Daoy (cell line): ENCODE measurements around the gene KRTAP9-1. TPM values are rescaled to one million over a fixed set of nuclear protein-coding genes. Genes with fewer than 3 reads are reported as not detected.
A peak's percentile ranks its signal among the peaks of the same experiment; 100 is the strongest.
"Not testable (repeated sequence)": the region's sequence is repeated elsewhere in the genome, so short reads cannot be mapped to it uniquely, and the experiment has no call there.

ENCODE experiments used
- DNase-seq: peaks from one replicate; pipeline ENCODE4 v3.0.0-alpha.2; 2015; ENCODE audit warnings: low read depth
- total RNA-seq: library from RNA; depleted of rRNA; stranded (reverse); fragments of >200 nt; shearing (Covaris generic); gene quantifications from 2 replicates; pipeline ENCODE4 v1.2.3, GENCODE V29; 2014; rRNA removed

Gene KRTAP9-1
- total RNA-seq, result not detected in 2 replicates

GRCh38 chr17:41189837-41190318 lies at the start of gene KRTAP9-1:
TSS of gene KRTAP9-1 (plus strand) at chr17:41189887. CDS start at chr17:41189887, 0 bp downstream.
- not testable (repeated sequence) for DNase-seq

GRCh38 chr17:41140360-41141131 lies 49.1 kb upstream of the KRTAP9-1 start, which contains the start of gene KRTAP4-6:
TSS of gene KRTAP4-6 (minus strand) at chr17:41140544. CDS start at chr17:41140487, 57 bp downstream.
- peak; percentile 46 for DNase-seq

DNA sequence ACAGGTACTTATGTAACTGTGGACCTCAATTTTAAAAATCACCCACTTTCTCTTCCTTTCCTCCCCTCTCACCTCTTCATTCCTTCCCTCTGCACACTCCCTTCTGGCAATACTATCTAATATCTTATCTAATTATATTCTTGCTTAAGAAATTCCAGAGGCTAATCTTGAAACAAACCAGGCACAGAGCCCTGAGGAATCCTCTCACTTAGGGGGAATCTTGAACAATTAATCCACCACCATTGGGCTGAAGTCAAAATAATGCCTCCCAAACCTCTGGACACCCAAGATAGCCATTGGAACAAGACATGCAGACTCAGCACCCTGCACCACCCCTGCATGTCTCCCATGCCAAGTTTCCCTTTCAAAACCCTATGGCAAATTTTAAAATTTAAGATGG lies 48.3 kb upstream of the KRTAP9-1 start:
- no peak for DNase-seq

DNA sequence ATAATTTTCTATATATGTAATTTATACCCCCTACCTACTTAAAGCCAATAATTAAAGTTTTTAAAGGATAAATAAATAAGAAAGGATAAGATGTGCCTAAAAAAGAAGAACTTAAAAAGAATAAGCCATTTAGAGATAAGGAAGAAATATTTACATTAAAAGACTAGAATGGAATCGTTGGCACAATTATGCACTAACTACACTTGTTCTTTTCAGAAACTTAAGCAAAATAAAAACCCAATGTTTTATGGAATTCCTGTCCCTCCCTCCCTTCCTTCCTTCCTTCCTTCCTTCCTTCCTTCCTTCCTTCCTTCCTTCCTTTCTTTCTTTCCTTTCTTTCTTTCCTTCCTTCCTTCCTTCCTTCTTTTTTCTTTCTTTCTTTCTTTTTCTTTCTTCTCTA lies 44.8 kb upstream of the KRTAP9-1 start:
- no peak for DNase-seq

DNA sequence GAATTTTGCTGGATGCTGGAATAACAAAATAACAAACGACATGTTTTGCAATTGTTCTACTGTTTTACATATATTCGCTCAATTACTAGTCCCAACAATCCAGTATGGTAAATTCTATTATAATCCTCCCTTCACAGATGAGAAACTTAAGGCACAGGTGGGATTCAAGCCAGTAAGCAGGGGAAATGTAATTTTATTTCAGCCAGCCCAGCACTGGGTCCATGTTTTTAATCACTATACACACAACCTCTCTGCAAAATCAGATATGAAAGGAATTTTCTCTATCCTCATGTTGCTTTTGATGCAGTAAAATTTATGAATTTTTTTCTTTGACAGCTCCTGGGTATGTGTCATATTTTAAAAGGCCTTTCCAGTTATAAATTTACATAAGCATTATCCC lies 44.4 kb upstream of the KRTAP9-1 start:
- no peak for DNase-seq

DNA sequence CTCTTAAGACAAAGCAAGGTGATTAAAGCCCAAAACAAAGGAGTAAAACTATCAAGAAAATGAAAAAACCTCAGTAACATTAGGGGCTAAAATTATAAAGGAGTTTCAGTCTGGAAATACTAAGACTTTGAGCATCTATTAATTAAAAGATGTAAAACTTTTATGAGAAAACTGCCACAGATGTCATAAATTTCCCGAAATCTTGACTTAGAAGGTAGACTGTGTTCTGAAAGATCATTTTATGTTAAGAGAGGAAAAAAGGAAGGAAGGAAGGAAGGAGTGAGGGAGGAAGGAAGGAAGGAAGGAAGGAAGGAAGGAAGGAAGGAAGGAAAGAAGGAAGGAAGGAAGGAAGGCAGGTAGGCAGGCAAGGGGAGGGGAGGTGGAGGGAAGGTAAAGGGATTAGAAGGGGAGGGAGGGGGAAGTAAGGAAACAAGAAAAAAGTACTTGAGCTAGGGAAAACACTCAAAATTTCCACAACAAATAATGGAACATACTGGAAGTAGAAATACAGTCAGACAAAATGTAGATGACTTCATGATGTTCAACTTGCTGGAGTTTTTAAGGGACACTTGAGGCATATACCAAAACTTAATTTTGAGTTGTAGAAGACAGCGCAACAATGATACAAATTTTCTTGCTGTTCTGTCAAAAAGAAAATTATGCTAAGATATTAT lies 42.0 kb upstream of the KRTAP9-1 start:
- no peak for DNase-seq

GRCh38 chr17:41148971-41149651 lies 40.6 kb upstream of the KRTAP9-1 start:
- DNase-seq, result not testable (repeated sequence)

DNA sequence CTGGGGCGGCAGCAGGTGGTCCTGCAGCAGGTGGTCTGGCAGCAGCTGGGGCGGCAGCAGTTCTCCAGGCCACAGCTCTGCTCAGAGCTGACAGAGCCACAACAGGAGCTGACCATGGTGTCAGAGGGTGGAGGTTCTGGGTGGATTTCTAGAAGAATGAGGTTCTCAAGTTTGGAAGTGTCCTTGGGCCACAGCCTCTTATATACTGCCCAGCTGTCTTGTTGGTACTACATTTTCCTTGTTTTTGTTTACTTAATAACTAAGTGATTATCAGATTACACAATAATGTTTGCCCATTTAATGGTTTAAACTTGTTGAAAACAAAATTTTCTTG lies 40.1 kb upstream of the KRTAP9-1 start, which contains the start of gene KRTAP4-5:
Gene KRTAP4-5 (minus strand): TSS at position 174 of the 334 bp plus-strand sequence. CDS start 58 bp downstream, at position 116.
- DNase-seq, result no peak

GRCh38 chr17:41150026-41150425 lies 39.7 kb upstream of the KRTAP9-1 start:
- DNase-seq, result no peak

GRCh38 chr17:41151525-41151924 lies 38.2 kb upstream of the KRTAP9-1 start:
- no peak for DNase-seq

- DNase-seq, result no peak
These were observed 35.8 kb upstream of the KRTAP9-1 start for GRCh38 chr17:41153856-41154255.

- DNase-seq, result not testable (repeated sequence)
These were observed 29.5 kb upstream of the KRTAP9-1 start for GRCh38 chr17:41160190-41160589.

- no peak for DNase-seq
These were observed 29.0 kb upstream of the KRTAP9-1 start, which contains the start of gene KRTAP4-4 for GRCh38 chr17:41160648-41161047. TSS of gene KRTAP4-4 (minus strand) at chr17:41160748. CDS start at chr17:41160691, 57 bp downstream.

DNA sequence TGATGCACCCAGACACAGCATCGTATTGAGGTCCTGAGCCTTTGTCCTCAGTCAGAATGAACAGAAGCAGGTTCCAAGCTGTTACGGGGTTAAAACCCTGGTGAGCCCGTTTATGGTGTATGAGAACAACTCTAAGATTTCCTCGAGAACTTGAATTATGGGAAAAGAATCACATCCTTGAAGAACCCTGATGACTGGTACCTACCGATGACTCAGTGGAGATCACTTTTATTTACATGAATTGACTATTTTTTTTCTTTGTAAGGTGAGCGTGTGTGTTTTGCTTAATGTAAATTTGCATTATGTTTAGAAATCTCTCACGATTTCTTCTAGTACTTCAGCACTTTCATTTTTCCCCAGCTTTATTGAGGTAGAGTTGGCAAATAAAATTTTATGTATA lies 25.9 kb upstream of the KRTAP9-1 start:
- DNase-seq, result no peak

DNA sequence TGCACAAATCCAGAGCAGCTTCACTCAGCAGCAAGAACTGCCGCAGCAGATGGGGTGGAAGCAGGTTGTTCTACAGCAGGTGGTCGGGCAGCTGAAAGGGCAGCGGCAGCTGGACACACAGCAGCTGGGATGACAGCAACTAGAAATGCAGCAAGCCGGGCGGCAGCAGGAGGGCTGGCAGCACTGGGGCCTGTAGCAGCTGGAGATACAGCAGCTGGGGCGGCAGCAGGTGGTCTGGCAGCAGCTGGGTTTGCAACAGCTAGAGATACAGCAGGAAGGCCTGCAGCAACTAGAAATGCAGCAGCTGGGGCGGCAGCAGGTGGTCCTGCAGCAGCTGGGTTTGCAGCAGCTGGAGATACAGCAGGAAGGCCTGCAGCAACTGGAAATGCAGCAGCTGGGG lies 22.1 kb upstream of the KRTAP9-1 start:
- DNase-seq, result no peak

DNA sequence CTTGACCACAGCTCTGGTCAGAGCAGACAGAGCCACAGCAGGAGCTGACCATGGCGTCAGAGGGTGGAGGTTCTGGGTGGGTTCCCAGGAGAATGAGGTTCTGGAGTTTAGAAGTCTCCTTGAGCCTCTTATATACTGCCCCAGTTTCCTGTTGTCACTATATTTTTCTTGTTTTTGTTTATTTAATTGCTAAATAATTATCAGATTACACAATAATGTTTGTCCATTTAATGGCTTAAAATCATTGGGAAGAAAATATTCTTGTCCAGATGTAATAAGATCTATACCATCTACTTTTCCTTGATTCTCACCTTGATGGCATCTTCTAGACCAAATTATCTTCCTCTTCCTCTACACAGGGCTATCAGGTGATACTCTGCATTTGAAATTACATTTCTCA lies 21.6 kb upstream of the KRTAP9-1 start, which contains the start of gene KRTAP4-3:
Gene KRTAP4-3 (minus strand): TSS at position 101 of the 400 bp plus-strand sequence. CDS start 49 bp downstream, at position 52.
- DNase-seq, result no peak

DNA sequence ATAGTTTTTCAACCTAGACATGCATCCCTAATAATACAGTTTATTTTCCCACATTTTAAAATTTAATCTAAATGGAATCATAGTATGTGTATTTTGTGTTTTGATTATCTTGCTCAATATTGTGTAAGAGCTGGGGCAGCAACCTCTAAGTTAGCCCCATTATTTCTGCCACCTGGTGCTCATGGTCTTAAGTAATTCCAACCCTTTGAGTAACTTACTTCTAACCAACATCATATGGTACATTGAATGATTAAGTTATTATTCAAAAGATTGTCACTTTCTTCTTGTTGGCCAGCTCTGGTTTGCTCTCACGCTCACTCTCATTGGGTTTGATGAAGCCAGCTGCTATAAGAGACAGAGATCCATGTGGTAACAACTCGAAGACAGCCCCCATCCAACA lies 17.8 kb upstream of the KRTAP9-1 start:
- no peak for DNase-seq

DNA sequence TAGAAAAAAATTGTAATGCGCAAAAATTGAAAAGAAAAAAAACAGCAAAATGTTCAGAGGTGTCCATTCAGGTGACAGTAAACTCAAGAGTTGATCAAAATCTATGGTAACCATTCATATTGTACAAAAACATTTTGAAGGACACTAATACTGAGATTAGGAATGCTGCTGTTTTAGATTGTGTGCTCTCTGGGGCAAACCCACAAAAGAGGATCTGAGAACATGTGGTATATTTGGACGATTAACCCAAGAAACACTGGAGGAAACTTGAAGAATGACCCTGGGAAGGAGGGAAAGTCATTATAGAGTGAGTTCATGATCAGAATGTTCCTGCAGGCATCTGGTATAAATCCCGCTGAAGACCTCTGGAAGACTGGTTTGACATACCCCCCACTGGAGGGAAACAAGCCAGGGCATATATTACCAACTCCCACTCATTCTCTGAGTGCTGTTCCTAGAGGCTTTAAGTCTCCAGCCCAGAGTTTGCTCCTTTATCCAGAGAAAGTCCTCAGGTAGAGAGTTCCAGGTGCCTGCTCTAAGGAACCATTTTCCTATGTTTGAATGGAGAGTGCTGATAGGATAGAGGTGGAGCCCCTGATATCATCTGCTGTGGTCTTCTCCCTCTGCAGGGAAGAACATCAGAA lies 12.8 kb upstream of the KRTAP9-1 start:
- no peak for DNase-seq

DNA sequence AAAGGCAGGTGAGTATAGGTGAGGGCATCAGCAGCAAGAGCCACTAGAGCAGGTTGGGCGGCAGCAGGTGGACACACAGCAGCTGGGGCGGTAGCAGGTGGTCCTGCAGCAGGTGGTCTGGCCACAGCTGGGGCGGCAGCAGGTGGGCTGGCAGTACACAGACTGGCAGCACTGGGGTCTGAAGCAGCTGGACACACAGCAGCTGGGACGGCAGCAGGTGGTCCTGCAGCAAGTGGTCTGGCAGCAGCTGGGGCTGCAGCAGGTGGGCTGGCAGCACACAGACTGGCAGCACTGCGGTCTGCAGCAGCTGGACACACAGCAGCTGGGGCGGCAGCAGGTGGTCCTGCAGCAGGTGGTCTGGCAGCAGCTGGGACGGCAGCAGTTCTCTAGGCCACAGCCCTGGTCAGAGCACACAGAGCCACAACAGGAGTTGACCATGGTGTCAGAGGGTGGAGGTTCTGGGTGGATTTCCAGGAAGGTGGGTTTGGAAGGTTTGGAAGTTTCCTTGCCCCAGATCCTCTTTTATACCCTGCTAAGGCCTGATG lies 11.9 kb upstream of the KRTAP9-1 start, which contains the start of gene KRTAP4-2:
Gene KRTAP4-2 (minus strand): TSS at position 495 of the 545 bp plus-strand sequence. CDS start 57 bp downstream, at position 438.
- no peak for DNase-seq

- peak; percentile 34 for DNase-seq
These were observed 11.3 kb upstream of the KRTAP9-1 start for GRCh38 chr17:41178341-41178740.
